HEK293 (cell line): ENCODE measurements around the gene UGT1A4.

Source experiments
- CTCF ChIA-PET: fragments of 350-600 bp; formaldehyde crosslinking; extraction: SDS; loops from one replicate; lab custom pipeline; 2021; ENCODE audit warnings: antibody characterized with exemption; lab: Yijun Ruan, JAX
- POLR2A ChIA-PET: fragments of 300-600 bp; formaldehyde crosslinking; extraction: SDS; loops from one replicate; lab custom pipeline; 2020; ENCODE audit warnings: antibody characterized with exemption, inconsistent platforms; lab: Yijun Ruan, JAX
- H3K27ac ChIP-seq: fragments of 200-500 bp; sonication (Bioruptor generic); 2 replicates; pipeline ENCODE4 v1.5.1; 2014; ENCODE audit warnings: low read depth, low read length, control low read depth, inconsistent platforms; ENCODE audit errors: extremely low read depth
- H3K36me3 ChIP-seq, 2 experiments: fragments of 200-500 bp in 1 of 2; sonication (Bioruptor generic) in 1 of 2; 1 replicate in 1 of 2; 2 replicates in 1 of 2; pipeline ENCODE4 v1.5.1; 2014 to 2017; ENCODE audit warnings: inconsistent platforms in 2 of 2, low read length in 2 of 2; ENCODE audit not compliant: control insufficient read depth in 2 of 2, insufficient read depth in 1 of 2
- H3K4me1 ChIP-seq: fragments of 200-500 bp; sonication (Bioruptor generic); 2 replicates; pipeline ENCODE4 v1.5.1; 2014; ENCODE audit warnings: mild to moderate bottlenecking, low read length, inconsistent platforms; ENCODE audit not compliant: control insufficient read depth, insufficient read depth
- H3K4me3 ChIP-seq: 2 replicates; pipeline ENCODE4 v1.5.1; 2011; ENCODE audit warnings: low read depth, mild to moderate bottlenecking, control low read depth, low read length, moderate library complexity
- H3K9me3 ChIP-seq: fragments of 200-500 bp; sonication (Bioruptor generic); 2 replicates; pipeline ENCODE4 v1.5.1; 2014; ENCODE audit warnings: low read depth, low read length, inconsistent platforms; ENCODE audit not compliant: control insufficient read depth, insufficient read depth
- GLI2 ChIP-seq: fragments of 450-650 bp; formaldehyde crosslinking; IDR thresholded peaks from 2 replicates; pipeline ENCODE4; 2017; ENCODE audit warnings: missing biosample characterization, missing genetic modification characterization, low read depth, borderline replicate concordance
- GLIS1 ChIP-seq: fragments of 450-650 bp; formaldehyde crosslinking; IDR thresholded peaks from 2 replicates; pipeline ENCODE4 v1.5.1; 2016; ENCODE audit warnings: missing biosample characterization, missing genetic modification characterization
- GLIS2 ChIP-seq: fragments of 450-650 bp; formaldehyde crosslinking; IDR thresholded peaks from 2 replicates; pipeline ENCODE4 v1.5.1; 2016; ENCODE audit warnings: missing biosample characterization, missing genetic modification characterization
- KLF1 ChIP-seq: fragments of 450-650 bp; formaldehyde crosslinking; IDR thresholded peaks from 2 replicates; pipeline ENCODE4 v1.5.1; 2016; ENCODE audit warnings: missing biosample characterization, missing genetic modification characterization
- KLF9 ChIP-seq: fragments of 450-650 bp; formaldehyde crosslinking; IDR thresholded peaks from 2 replicates; pipeline ENCODE4 v1.5.1; 2016; ENCODE audit warnings: missing biosample characterization, missing genetic modification characterization, low read depth
- MZF1 ChIP-seq: fragments of 450-650 bp; formaldehyde crosslinking; IDR thresholded peaks from 2 replicates; pipeline ENCODE4 v1.5.1; 2017; ENCODE audit warnings: missing biosample characterization, missing genetic modification characterization, borderline replicate concordance
- OSR2 ChIP-seq: fragments of 450-650 bp; formaldehyde crosslinking; IDR thresholded peaks from 2 replicates; pipeline ENCODE4 v1.5.1; 2016; ENCODE audit warnings: missing biosample characterization, missing genetic modification characterization
- SP7 ChIP-seq: fragments of 450-650 bp; formaldehyde crosslinking; IDR thresholded peaks from 2 replicates; pipeline ENCODE4 v1.5.1; 2016; ENCODE audit warnings: missing biosample characterization, missing genetic modification characterization
- WT1 ChIP-seq: fragments of 450-650 bp; formaldehyde crosslinking; IDR thresholded peaks from 2 replicates; pipeline ENCODE4 v1.5.1; 2016; ENCODE audit warnings: missing biosample characterization, missing genetic modification characterization
- ZBTB1 ChIP-seq: fragments of 450-650 bp; formaldehyde crosslinking; IDR thresholded peaks from 2 replicates; pipeline ENCODE4 v1.5.1; 2016; ENCODE audit warnings: missing biosample characterization, missing genetic modification characterization
- ZBTB21 ChIP-seq: fragments of 450-650 bp; formaldehyde crosslinking; IDR thresholded peaks from 2 replicates; pipeline ENCODE4 v1.5.1; 2017; ENCODE audit warnings: missing biosample characterization, missing genetic modification characterization
- ZBTB48 ChIP-seq: fragments of 450-650 bp; formaldehyde crosslinking; IDR thresholded peaks from 2 replicates; pipeline ENCODE4 v1.5.1; 2016; ENCODE audit warnings: missing biosample characterization, missing genetic modification characterization
- ZFP41 ChIP-seq: fragments of 450-650 bp; formaldehyde crosslinking; IDR thresholded peaks from 2 replicates; pipeline ENCODE4 v1.5.1; 2016; ENCODE audit warnings: missing biosample characterization, missing genetic modification characterization, borderline replicate concordance
- ZNF10 ChIP-seq: fragments of 450-650 bp; formaldehyde crosslinking; IDR thresholded peaks from 2 replicates; pipeline ENCODE4 v1.5.1; 2017; ENCODE audit warnings: missing biosample characterization, missing genetic modification characterization
- ZNF140 ChIP-seq: fragments of 450-650 bp; formaldehyde crosslinking; IDR thresholded peaks from 2 replicates; pipeline ENCODE4 v1.5.1; 2016; ENCODE audit warnings: missing biosample characterization, missing genetic modification characterization
- ZNF169 ChIP-seq: fragments of 450-650 bp; formaldehyde crosslinking; IDR thresholded peaks from 2 replicates; pipeline ENCODE4 v1.5.1; 2016; ENCODE audit warnings: missing biosample characterization, missing genetic modification characterization
- ZNF184 ChIP-seq: fragments of 450-650 bp; IDR thresholded peaks from 2 replicates; pipeline ENCODE4 v1.5.1; 2018; ENCODE audit warnings: missing biosample characterization, mild to moderate bottlenecking, missing genetic modification characterization
- ZNF202 ChIP-seq: fragments of 450-650 bp; formaldehyde crosslinking; IDR thresholded peaks from 2 replicates; pipeline ENCODE4 v1.5.1; 2016; ENCODE audit warnings: missing biosample characterization, missing genetic modification characterization, borderline replicate concordance
- ZNF266 ChIP-seq: fragments of 450-650 bp; formaldehyde crosslinking; IDR thresholded peaks from 2 replicates; pipeline ENCODE4 v1.5.1; 2016; ENCODE audit warnings: missing biosample characterization, missing genetic modification characterization, low read depth
- ZNF449 ChIP-seq: fragments of 450-650 bp; formaldehyde crosslinking; IDR thresholded peaks from 2 replicates; pipeline ENCODE4 v1.5.1; 2017; ENCODE audit warnings: missing biosample characterization, mild to moderate bottlenecking, missing genetic modification characterization, moderate library complexity
- ZNF530 ChIP-seq: fragments of 450-650 bp; formaldehyde crosslinking; IDR thresholded peaks from 2 replicates; pipeline ENCODE4 v1.5.1; 2016; ENCODE audit warnings: low read depth, missing biosample characterization, missing genetic modification characterization
- ZNF549 ChIP-seq: fragments of 450-650 bp; IDR thresholded peaks from 2 replicates; pipeline ENCODE4 v1.5.1; 2018; ENCODE audit warnings: missing biosample characterization, missing genetic modification characterization, mild to moderate bottlenecking, inconsistent platforms, moderate library complexity
- ZNF560 ChIP-seq: fragments of 450-650 bp; formaldehyde crosslinking; IDR thresholded peaks from 2 replicates; pipeline ENCODE4 v1.5.1; 2017; ENCODE audit warnings: missing biosample characterization, missing genetic modification characterization, borderline replicate concordance
- ZNF623 ChIP-seq: fragments of 450-650 bp; formaldehyde crosslinking; IDR thresholded peaks from 2 replicates; pipeline ENCODE4 v1.5.1; 2016; ENCODE audit warnings: missing biosample characterization, missing genetic modification characterization
- ZNF76 ChIP-seq: fragments of 450-650 bp; formaldehyde crosslinking; IDR thresholded peaks from 2 replicates; pipeline ENCODE4; 2016; ENCODE audit warnings: low read depth, missing biosample characterization, missing genetic modification characterization, borderline replicate concordance
- ZNF837 ChIP-seq: fragments of 450-650 bp; formaldehyde crosslinking; IDR thresholded peaks from 2 replicates; pipeline ENCODE4 v1.5.1; 2016; ENCODE audit warnings: missing biosample characterization, missing genetic modification characterization
- ZSCAN18 ChIP-seq: fragments of 450-650 bp; formaldehyde crosslinking; IDR thresholded peaks from 2 replicates; pipeline ENCODE4 v1.5.1; 2016; ENCODE audit warnings: missing biosample characterization, missing genetic modification characterization
- TF ChIP-seq, protein P1 (sequence below): fragments of 450-650 bp; formaldehyde crosslinking; IDR thresholded peaks from 2 replicates; pipeline ENCODE4 v1.5.1; 2016; ENCODE audit warnings: missing biosample characterization, missing genetic modification characterization

Gene UGT1A4

DNA sequence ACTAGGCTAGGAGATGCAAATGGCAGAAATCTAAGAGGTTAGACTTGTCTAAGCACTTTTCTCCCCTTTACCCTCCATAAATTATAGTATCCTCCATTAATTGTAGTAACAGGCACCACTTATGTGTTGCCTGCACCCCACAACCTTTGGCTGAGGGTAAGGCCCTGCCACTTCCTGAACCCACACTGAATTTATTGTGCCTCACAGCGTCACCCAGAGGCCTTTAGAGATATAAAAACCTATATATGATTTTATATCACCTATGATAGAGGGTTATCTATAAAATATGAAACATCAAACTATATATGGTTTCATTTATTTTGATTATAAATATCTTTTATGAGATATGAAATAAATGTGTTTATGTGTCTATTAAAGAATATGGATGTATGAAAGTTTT is 44.2 kb upstream of the UGT1A4 start:
- TF ChIP-seq GLI2 (tag by site-specific recombination), result no peak
- TF ChIP-seq ZBTB21, result no peak
- no peak for TF ChIP-seq ZNF169
- TF ChIP-seq ZNF530 (tag by site-specific recombination), result no peak
- no peak for TF ChIP-seq ZBTB48 (tag by site-specific recombination)
- TF ChIP-seq ZNF10 (tag by site-specific recombination), result no peak
- no peak for TF ChIP-seq WT1
- no peak for TF ChIP-seq ZFP41 (tag by site-specific recombination)
- TF ChIP-seq ZNF76 (tag by site-specific recombination), result no peak
- no peak for TF ChIP-seq OSR2 (tag by site-specific recombination)
- no peak for TF ChIP-seq KLF9 (tag by site-specific recombination)
- TF ChIP-seq ZNF202, result no peak
- TF ChIP-seq ZNF837 (tag by site-specific recombination), result no peak
- CTCF ChIA-PET, result no interaction called here
- Histone ChIP-seq H3K36me3 (no peaks in the 10 kb centered on the region), H3K27ac (no peak overlapping the region), H3K9me3 (no peaks in the 10 kb centered on the region), H3K4me3 (no peak overlapping the region), H3K4me1 (peaks cover 4% of the 10 kb centered on the region; the same call in 1 of the 2 replicates)
- POLR2A ChIA-PET, result no interaction called here

DNA sequence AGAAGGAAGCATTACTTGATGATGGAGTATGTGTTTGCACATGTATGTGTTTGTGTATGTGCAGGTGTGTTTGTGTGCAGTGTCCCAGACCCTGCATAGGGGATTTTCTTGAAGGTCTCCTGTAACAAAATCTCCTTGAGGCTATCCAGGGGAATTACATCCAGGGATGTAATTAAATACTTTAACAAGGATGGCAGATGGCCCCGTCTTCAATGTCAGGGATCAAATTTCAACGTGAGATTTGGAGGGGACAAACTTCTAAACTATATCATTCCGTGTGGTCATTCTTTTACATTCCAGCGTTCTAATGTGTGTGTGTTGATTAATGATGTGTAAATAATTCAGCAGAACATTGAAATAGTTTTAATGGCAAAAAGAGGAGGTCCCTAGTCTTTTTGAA is 43.5 kb upstream of the UGT1A4 start:
- H3K36me3 ChIP-seq, result no peaks in the 10 kb centered on the region
- no peak overlapping the region for H3K27ac ChIP-seq
- H3K4me3 ChIP-seq, result no peak overlapping the region
- TF ChIP-seq GLIS1 (tag by site-specific recombination) (peak; percentile 65), ZNF560 (tag by site-specific recombination) (no peak), ZNF549 (tag by site-specific recombination) (no peak), ZNF623 (tag by site-specific recombination) (no peak), SP7 (tag by site-specific recombination) (peak; percentile 80), MZF1 (tag by site-specific recombination) (peak; percentile 60; the same call in 1 of the 2 replicates)
- TF ChIP-seq, protein P1, sequence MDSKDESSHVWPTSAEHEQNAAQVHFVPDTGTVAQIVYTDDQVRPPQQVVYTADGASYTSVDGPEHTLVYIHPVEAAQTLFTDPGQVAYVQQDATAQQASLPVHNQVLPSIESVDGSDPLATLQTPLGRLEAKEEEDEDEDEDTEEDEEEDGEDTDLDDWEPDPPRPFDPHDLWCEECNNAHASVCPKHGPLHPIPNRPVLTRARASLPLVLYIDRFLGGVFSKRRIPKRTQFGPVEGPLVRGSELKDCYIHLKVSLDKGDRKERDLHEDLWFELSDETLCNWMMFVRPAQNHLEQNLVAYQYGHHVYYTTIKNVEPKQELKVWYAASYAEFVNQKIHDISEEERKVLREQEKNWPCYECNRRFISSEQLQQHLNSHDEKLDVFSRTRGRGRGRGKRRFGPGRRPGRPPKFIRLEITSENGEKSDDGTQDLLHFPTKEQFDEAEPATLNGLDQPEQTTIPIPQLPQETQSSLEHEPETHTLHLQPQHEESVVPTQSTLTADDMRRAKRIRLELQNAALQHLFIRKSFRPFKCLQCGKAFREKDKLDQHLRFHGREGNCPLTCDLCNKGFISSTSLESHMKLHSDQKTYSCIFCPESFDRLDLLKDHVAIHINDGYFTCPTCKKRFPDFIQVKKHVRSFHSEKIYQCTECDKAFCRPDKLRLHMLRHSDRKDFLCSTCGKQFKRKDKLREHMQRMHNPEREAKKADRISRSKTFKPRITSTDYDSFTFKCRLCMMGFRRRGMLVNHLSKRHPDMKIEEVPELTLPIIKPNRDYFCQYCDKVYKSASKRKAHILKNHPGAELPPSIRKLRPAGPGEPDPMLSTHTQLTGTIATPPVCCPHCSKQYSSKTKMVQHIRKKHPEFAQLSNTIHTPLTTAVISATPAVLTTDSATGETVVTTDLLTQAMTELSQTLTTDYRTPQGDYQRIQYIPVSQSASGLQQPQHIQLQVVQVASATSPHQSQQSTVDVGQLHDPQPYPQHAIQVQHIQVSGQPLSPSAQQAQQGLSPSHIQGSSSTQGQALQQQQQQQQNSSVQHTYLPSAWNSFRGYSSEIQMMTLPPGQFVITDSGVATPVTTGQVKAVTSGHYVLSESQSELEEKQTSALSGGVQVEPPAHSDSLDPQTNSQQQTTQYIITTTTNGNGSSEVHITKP, result peak; percentile 43
- TF ChIP-seq, all 188 proteins: peak for 4
- CTCF ChIA-PET, result no interaction called here
- POLR2A ChIA-PET, result no interaction called here
- Histone ChIP-seq H3K4me1 (peaks cover 4% of the 10 kb centered on the region; the same call in 1 of the 2 replicates), H3K9me3 (no peaks in the 10 kb centered on the region)

- no peaks in the 10 kb centered on the region for H3K36me3 ChIP-seq
- H3K4me3 ChIP-seq, result no peak overlapping the region
- ChIA-PET CTCF (interaction anchor here (1.5 kb wide), 1 partner anchor 36 kb away, joined by 4 read pairs; the partner anchor contains the start of gene UGT1A5), POLR2A (no interaction called here)
- no peaks in the 10 kb centered on the region for H3K9me3 ChIP-seq
- H3K27ac ChIP-seq, result no peak overlapping the region
- H3K4me1 ChIP-seq, result peaks cover 4% of the 10 kb centered on the region; the same call in 1 of the 2 replicates
- TF ChIP-seq ZNF140 (no peak), ZBTB1 (tag by site-specific recombination) (no peak), ZFP41 (tag by site-specific recombination) (no peak), KLF1 (no peak), ZNF266 (tag by site-specific recombination) (no peak), GLIS2 (no peak), ZNF449 (tag by site-specific recombination) (no peak), ZSCAN18 (tag by site-specific recombination) (no peak), ZNF184 (no peak)
Observed at GRCh38 chr2:233676046-233676445, 42.5 kb upstream of the UGT1A4 start.
